Bladder microvascular endothelial cell (primary cell): Measurements from ENCODE around the gene COTL1. TPM values are rescaled to one million over a fixed set of nuclear protein-coding genes. Genes with fewer than 3 reads are reported as not detected.

Experiments
- total RNA-seq: library from RNA; depleted of rRNA; stranded (reverse); fragments of >200 nt; gene quantifications from 2 replicates; pipeline ENCODE4 v1.2.3, GENCODE V29; 2014

COTL1 gene
- total RNA-seq = 75.0 and 153 TPM in 2 replicates

GRCh38 chr16:84617791-84618580, at the start of gene COTL1:
COTL1 (minus strand) TSS chr16:84618078; CDS start chr16:84617914, 164 bp downstream.

GRCh38 chr16:84647828-84648594, 30.1 kb upstream of the COTL1 start, which contains the start of gene KLHL36:
KLHL36 (plus strand) TSS chr16:84648511; CDS start chr16:84650868, 2,357 bp downstream.

Other genes with a start within 250 kb of the COTL1 start
- under 0.01 TPM in 1 of 2 replicates, not detected in the other for gene ATP2C2, start 249.5 kb downstream of the COTL1 start, total RNA-seq
- gene MEAK7, start 113.4 kb downstream of the COTL1 start, total RNA-seq = 10.5 and 22.6 TPM in 2 replicates
- gene KLHL36, start 30.4 kb upstream of the COTL1 start, total RNA-seq = 33.7 and 83.8 TPM in 2 replicates
- gene USP10, start 81.9 kb upstream of the COTL1 start, total RNA-seq = 25.4 and 70.2 TPM in 2 replicates
- gene CRISPLD2, start 201.9 kb upstream of the COTL1 start, total RNA-seq = 0.19 and 0.65 TPM in 2 replicates